Right hindlimb (tissue), 1 donor: ENCODE measurements around the gene PIWIL1.

Source experiments
- DNase-seq: peaks from one replicate; pipeline ENCODE4 v3.0.0-alpha.2; 2018

PIWIL1 gene

DNA sequence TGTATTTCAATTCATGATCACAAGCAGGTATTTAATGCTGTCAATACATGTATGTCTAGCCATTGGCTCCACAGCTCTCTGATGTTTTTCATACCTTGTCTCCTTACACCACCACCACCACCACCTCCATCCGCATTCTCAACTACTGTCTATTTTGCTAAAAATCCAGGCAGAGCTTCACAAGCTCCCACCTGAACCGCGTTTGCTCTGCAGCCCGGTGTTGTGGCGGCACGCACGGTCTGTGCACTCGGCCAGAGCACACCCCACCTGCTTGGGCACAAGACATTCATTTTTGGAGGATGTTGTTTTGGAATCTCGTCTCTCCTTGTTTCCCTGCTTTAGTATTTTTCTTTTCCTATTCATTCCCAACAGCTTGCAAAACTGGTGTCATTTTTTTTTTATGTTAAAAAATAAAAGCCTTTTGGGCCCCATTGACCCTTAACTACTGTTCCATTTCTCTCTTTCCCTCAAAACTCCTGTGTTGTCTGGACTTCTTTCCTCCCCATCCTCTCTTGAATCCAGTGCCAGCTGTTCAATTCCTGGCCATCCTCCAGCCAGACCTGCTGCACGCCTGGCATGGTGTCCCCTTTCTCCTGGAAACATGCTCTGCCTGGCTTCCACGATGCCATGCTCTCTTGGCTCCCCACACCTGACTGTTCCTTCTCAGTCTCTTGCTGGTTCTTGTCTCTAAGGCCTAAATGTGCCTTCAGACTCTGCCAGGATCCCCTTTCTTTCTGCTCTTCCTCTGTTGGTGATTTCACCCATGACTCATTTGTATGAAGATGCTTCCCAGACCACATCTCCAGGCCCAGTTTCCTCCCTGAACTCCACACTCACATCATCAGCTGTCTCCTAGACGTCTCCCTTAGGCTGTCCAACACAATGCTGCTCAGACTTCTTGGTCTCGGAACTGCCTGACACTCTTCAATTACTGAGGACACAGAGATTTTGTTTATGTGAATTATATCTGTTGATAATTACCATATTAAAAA is 37.9 kb downstream of the PIWIL1 start:
- DNase-seq: no peak

DNA sequence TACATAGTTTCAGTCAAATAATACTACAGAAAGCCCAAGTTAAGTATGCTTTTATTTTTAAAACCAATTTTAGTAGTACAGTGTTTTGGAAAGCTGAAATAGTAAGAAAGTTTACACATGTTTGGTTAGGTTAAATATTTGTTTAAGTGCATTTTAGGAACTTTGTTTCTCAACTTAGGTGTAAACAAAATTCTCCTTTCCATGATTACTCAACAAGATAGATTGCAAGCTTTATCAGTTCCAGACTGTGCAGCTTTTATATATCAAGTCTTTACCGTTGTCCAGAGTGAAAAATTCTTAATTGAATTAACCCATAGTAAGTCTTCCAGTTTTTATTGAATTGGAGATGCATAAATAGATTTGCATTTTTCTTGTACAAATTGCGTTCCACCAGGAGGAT is 45.1 kb downstream of the PIWIL1 start:
- no peak for DNase-seq

DNA sequence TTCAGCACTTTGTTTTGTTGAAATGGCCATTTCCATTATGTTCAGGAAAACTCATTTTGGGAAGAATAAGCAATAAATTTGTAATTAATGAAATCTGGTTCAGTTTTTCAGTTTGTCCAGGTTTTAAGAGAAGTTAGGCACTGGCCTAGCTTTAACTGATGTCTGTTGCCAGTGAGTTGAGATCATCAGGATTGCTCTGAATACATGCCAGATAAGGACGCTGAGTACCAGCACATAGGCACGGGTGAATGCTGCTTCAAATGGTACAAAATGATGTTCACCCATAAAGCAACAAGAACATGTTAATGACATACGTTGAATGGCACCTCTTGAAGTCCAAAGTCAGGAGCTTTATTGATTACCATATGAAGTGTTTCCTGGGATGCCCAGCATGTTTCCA is 46.5 kb downstream of the PIWIL1 start:
- DNase-seq: no peak

DNA sequence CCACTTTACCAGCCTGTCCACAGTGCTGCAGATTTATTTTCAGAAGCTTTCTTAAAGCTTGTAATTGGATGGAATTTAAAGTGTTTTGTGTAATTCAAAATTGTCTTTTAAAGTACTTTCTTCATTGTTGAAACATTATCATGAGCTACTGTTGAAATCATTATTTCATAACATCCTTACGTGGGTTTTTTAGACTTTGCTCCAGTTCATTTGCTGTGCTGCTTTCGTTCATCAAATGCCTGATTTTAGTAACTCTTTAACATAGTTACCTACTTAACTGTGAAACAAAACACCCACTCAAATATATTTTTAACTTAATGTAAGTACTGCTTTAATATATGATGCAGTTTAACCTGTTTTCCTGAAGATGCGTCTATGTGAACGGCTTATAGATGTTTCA is 47.5 kb downstream of the PIWIL1 start:
- no peak for DNase-seq

DNA sequence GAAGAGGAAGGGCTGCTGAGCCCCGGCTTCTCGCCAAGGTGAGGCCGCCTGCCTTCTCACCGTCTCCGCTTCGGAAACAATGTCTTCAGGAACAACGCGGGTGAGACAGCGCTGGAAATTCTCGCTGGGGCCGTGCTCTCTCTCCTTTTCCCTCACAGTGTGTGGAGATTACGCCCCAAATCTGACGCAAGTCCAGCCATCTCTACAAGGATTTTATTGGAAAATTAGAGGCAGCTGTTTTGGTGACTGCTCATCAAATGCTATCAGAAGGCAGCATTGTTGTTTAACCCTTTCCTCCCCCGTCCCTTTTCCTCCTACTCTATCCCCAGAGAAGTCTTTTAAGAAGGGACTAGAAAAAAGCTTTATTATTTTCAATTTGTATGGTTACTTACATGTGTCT is 53.5 kb downstream of the PIWIL1 start:
- no peak for DNase-seq

DNA sequence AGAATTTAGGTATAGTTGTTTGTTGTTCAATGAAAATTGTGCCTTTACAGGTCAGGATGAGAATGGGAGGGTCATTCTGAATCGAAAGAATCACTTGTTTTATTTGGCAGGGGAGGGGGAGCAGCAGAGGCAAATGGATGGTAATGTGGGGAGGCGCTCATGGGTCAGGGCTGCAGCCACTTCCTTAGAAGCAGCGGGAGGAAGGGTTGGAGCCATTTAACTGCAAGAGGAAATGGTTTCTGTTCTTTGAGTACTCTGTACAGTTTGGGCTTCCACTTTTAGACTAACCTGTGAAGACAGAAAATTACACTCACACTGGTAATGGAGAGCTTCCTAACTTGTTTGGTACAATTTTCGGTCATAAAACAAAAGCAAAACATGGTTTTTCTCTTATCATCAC is 57.2 kb downstream of the PIWIL1 start:
- DNase-seq: no peak

DNA sequence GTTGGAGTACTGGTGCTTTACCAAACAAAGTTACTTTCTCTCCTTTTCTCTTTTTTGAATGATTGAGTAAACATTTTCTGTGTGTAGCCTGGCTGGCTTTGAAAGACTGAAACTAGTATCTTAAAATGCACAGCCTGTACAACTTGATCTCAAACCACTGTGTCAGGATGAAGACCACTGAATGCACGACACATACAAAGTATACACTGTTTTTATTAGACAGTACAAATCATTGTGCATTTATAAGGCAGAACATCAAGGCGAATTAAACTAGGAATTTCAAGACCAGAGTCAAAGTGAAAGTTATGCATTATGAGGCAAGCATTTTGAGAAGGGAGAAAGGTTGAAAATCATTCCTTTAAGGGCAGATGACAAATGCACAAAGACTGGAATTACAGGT is 59.0 kb downstream of the PIWIL1 start:
- no peak for DNase-seq

DNA sequence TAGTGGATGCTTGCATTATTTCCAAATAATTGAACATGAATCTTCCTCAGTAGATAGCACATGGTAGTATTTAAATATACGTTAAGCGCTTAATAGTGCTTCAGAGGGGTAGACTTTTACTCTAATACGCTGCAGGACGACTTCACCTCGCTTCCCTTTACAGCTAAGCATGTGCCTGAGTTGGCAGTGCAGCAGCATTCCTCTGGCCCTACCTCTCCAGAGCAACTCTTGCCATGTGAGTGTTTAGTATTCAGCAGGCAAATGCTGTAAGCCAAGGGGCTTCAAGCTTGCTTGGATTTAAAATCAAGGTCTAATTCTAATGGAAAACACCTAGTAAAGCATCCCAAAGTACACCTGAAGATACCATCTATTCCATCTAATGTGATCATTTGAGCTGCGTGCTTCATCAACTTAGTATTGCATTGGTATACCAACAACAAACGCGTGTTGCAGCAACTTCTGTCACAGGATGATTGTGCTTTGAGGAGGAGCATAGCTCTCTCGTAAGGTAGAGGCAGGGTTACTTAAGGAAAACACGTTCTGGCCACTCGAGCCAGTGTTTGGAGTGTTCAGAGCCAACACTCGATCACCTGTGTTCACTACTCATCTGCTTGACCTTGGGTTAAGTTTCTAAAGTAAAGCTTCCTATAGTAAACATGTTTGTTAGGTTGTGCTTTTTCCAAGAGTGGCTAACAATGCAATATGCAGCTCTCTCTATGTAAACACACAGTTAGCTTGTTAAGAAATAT is 60.6 kb downstream of the PIWIL1 start:
- DNase-seq: no peak

DNA sequence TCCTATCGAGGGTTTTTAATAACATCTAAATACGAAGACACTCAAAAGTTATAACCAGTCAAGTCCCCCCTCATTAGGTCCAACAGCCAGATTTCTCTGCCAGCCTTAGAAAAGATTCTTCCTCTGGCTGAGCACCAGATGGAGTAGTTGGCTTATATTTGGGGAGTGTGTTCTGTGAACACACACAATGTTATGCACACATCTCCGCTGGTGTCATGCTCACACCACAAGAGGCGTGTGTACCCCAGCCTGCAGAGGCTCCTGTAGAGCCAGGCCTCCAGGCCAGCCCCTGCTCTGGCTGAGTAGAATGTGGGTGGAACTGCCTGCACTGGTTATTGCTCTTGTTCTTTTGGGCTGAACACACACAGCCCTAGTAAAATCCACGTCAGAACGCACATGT is 64.0 kb downstream of the PIWIL1 start:
- DNase-seq: no peak

DNA sequence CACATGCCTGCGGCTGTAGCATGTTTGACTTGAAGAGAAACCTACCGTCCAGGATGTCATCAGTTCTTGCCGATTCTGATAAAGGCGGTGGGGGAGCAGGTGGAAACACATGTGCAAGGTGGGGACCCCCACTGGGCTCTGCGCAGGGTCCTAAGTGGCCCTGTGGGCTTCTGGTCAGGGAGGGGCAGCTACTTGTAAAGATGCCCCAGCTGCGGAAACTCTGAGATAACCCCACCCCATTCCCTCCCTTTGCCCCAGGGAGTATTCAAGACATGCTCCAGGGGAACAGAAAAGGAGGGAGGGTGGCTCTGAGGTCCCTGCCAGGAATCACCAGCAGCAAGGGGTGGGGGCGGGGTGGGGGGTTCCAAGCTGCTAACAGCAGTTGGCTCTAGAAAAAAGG is 67.6 kb downstream of the PIWIL1 start:
- DNase-seq: no peak

DNA sequence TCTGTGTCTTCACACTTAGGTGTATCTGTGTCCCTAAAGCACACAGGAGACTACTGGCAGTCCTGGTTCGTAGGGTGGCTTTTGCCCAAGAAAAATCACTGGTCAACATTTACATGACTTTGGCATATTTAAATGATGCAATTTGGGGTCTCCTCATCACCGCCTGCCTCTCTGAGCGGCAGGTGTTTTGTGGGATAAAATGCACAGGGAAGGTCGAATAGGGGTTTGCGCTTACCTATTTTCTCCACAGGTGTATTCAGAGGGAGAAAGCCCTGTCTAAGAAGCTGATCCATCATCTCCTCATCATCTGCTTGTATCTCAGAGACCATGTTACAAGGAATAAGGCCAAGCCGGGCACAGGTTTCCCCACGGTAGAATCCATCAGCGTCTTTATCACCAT is 74.7 kb downstream of the PIWIL1 start:
- DNase-seq: no peak

DNA sequence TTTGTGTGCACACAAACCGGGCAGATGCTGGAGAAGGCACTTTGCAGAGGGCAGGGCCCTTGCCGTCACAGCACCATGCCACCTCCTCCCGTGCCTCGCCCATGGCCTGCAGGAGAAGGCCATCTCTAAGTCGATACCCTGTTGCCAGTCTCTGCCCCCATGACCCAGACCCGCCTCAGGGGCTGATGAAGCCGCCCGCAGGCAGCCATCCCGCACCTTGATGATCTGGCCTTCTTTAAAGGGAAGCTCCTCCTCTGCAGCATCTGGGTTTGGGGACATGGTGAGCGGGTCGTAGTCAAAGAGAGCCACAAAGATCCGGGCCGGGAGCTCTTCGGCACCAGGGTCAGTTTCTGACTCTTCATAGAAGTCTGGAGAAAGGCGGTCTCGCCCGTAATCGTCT is 76.2 kb downstream of the PIWIL1 start:
- DNase-seq: no peak

DNA sequence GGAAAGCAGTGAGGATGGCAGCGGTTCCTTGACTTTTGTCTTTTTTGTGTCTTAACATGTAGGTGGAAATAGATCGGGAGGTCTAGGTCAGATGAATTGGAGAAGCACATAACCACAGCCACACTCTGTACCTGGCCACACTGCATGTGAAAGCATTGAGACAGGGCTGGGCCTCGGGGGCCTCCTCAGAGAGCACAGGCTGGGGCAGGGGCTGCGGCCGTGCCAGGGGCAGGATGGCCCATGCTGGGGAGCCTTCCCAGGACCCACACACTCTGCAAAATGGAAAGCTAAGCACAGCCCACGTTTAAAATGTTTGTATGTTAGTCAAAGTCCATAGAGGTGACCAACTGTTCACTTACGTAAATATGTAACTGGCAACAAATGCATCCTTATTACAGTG is 76.7 kb downstream of the PIWIL1 start:
- DNase-seq: no peak

DNA sequence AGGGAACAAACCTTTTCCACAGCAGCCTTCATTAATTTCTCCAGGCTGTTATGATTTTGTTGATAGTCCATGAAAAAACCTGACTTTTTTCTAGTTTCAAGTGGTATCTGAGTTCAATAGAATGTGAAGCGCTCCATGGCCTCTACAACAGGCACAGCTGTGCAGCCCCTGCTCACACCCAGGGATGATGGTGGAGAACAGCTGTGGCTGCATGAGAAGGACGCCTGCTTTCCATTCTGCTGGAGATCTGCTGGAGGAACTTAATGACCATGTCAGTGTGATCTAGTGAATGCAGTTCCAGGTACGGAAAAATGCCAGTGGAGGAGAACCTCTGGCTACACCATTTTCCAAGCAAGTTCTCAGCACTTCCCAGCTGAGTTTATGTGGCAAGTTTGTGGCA is 80.6 kb downstream of the PIWIL1 start:
- peak; percentile 51 for DNase-seq

DNA sequence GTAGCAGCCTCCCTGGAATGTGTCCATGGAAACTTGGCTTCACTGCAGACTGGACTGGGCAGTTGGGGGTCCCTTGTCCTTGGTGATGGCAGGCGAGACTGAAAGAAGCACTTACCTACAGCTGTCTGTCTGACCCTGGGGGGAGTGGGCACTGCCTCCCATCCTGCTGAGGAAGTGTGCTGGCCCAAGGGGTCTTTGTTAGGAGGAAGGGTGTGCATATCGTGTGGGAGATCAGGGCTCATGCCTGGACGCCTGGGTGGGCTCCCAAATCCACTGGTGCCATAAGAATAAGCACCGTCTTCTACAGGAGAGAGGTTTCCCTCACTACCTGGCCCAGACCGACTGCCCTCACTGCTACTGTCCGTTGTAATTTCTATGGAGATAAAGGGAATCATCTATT is 81.4 kb downstream of the PIWIL1 start:
- no peak for DNase-seq

DNA sequence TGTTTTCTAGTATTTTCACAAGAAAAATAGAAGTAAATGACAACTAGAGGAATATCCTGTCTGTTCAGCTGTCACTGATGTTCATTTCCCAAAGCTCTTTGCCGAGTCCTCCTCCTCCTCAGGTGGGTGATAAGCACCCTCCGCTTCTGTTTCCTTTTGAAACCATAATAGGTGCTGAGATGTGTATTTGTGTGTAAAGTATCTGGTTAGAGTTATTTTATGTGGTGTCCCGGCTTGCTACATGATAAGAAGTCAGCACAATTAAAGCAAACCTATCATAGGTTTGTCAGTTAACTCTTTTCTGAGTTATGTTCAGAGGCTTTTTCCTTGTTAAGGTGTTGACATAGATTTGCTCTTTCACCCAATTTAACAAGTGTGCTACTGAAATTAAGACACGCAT is 82.4 kb downstream of the PIWIL1 start:
- no peak for DNase-seq

DNA sequence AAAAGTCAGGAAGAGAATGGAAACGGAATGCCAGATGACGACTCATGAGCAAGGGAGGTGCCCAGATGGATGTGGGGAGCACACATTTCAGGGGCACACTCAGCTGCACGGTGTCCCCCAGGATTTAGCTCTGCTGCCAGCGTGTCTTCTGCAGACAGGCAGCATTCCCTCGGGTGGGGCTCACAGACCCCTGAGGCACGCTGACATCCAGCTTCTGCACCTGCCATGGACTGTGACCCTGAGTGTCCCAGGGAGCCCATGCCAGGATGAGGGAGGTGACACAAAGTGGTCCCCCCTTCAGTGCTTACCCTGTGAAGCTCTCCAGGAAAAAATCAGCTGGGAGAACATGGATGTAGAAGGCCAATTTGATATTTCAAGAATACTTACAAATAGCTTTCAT is 84.2 kb downstream of the PIWIL1 start:
- DNase-seq: no peak
